Right ventricle myocardium inferior (tissue), 1 donor: Measurements from ENCODE around the gene GRIFIN. TPM values are rescaled to one million over a fixed set of nuclear protein-coding genes. Genes with fewer than 3 reads are reported as not detected.

Experiments
- ATAC-seq: fragments of 200-7000 bp; cut with Tn5 transposase; one replicate; pipeline ENCODE4 v1.9.1; 2020; ENCODE audit warnings: mild to moderate bottlenecking, moderate library complexity
- DNase-seq: peaks from one replicate; pipeline ENCODE4 v3.0.0; 2021; ENCODE audit errors: missing footprints
- intact Hi-C: fragments of 100-400 bp; cut with DNase I; formaldehyde crosslinking; loops from one replicate; pipeline ENCODE4 v1.11.0; 2022
- total RNA-seq: library from RNA; stranded (reverse); fragmentation: NEBNext Ultra II Directional; extraction: Animal tissue kit (Norgen Biotek cat#: 25700); gene quantifications from one replicate; pipeline ENCODE4 v1.2.1, GENCODE V29; 2021
- donor health status: DM: no; HTN: yes; CAD: no; lungs with severe emphysema.

GRIFIN gene
- total RNA-seq, 1 donor from 2014 or later, result not detected

DNA sequence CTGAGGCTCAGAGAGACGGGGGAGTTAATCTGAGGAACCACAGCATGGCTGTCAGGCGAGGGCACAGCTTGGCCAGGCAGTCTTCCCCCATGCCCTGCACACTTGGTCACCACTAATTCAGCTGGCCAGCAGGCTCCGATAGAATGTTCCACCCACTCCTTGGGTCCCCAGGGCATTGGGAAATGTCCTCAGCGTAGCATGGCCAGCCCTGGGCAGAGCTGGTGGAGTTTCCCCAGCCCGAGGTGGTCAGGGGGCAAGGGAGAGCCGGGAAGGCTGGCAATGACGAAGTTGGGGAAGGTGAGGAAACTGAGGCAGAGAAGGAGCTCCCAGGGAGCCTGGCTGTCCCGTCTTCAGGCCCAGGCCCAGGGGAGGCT is 12.1 kb upstream of the GRIFIN start:
- intact Hi-C loops, result no loop called here
- ATAC-seq (peak; percentile 77), DNase-seq (peak; percentile 78)

DNA sequence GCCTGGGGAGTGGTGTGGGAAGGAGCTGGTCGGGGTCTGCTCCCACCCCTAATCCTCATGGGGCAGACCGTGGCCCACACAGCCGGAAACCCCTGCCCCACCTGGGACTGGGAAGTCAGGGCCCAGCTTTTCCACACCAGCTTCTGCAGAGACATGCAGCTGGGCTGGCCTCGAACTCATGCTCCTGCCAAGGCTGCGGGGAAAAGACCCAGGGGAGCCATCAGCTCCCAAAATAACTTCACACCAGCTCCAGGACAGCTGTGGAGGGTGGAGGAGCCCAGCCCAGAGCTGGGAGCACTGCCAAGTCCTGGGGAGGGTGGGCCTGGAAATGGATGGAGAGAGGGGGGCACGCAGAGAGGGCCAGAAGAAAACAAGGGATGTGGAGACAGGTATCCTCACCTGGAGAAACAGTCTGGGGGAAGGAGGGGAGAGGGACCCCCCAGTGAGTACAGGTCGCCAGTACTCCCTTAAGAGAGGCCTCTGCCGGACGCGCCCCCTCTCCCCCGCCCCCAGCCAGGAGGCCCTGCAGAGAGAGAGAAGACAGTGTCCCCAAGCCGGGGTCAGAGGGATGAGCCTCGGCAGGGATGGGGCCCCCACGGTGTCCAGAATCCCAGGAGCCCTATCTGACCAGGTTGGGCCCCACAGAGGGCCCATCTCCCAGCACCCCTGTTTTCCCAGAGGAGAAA is 11.5 kb upstream of the GRIFIN start:
- ATAC-seq, result peak; percentile 78
- intact Hi-C loops, result no loop called here
- DNase-seq, result peak; percentile 80

DNA sequence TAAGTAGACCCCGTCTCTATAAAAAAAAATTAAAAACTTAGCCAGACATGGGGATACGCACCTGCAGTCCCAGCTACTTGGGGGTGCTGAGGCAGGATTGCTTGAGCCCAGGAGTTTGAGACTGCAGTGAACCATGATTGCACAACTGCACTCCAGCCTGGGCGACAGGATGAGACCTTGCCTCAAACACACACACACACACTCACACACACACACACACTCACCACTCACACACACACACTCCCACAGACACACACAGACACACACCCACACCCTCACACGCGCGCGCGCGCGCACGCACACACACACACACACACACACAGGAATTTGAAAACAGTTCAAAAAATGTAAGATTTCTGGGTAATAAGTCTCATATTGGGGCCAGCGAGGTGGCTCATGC is 8.7 kb upstream of the GRIFIN start:
- intact Hi-C loops, result no loop called here
- ATAC-seq (no peak), DNase-seq (no peak)

DNA sequence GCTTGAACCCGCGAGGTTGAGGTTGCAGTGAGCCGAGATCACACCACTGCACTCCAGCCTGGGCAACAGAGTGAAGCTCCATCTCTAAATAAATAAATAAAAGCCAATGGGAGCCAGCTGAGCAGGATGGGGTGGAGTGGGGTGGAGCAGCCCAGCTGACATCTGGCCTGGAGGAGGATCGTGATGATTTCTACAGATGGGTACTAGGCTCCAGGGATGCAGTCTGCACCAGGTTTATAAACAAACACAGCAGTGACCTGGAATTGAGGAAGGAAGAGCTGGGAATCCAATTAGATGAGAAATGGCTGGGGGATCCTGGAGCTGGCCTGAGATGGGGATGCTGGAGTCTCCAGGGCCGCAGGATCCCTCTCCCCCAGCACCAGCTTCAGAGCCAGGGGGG is 7.3 kb upstream of the GRIFIN start:
- DNase-seq (no peak), ATAC-seq (peak; percentile 15)
- intact Hi-C loops, result no loop called here

DNA sequence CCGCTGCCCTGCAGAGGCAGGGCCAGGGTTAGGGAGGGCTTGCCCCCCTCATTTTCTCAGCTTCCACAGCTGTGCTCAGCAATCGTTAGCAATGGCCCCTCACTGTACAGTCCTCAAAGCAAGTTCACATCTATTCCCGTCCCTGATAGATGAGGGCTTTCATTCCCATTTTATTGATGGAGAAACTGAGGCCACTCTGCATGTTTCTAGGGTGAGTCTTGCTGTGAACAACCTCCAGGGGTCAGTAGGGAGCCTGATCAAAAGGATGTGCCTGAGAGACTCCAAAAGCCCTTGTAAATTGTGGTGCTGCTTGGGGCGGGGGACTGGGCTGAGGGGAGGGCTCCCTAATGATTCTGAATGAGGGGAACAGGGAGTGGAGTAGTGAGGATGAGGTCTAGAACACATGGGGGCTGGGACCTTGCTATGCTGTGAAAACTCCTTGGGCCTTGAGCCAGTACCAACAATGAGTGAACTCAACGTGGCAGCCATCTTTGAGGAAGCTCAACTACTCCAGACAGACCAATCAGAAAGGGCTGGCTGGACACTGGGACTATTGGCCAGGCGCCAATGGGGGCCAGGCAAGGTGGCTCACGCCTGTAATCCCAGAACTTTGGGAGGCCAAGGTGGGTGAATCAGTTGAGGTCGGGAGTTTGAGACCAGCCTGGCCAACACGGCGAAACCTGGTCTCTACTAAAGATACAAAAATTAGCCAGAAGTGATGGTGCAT is 6.7 kb upstream of the GRIFIN start:
- DNase-seq (peak; percentile 42), ATAC-seq (no peak)
- intact Hi-C loops, result no loop called here

DNA sequence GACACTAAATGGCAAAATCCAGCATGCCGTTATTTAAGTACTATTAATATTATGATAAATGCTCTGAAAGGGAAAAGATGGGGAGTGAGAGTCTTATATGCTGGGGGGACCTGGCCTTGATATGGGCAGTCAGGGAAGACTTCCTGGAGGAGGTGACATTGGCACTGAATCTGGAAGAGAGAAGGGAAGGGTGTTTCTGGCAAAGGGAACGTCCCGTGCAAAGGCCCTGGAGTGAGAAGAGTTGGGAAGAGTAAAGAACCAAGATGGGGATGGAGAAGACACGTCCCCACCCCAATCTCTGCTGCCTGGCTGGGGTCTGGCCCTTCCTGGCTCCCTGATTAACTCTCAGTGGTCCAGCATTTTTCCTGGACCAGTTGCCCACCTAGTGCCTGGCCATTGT is 5.0 kb upstream of the GRIFIN start:
- no peak for ATAC-seq
- intact Hi-C loops, result no loop called here
- no peak for DNase-seq

DNA sequence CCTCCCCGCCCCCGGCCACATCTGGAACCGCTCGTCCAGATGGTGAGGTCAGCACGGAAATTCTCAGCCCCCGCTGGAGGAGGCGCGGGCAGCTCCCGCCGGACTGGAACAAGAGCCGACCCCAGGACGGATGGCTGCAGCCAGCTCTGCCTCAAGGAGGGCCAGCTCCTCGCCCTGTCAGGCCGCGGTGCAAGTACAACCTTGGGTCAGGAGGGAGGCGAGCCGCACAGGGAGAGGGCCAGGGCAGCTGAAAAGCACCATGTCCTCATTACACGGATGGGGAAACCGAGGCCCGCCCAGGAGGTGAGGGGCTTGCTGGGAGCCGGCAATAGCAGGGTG is 3.8 kb upstream of the GRIFIN start:
- intact Hi-C loops, result no loop called here
- ATAC-seq, result no peak
- no peak for DNase-seq

DNA sequence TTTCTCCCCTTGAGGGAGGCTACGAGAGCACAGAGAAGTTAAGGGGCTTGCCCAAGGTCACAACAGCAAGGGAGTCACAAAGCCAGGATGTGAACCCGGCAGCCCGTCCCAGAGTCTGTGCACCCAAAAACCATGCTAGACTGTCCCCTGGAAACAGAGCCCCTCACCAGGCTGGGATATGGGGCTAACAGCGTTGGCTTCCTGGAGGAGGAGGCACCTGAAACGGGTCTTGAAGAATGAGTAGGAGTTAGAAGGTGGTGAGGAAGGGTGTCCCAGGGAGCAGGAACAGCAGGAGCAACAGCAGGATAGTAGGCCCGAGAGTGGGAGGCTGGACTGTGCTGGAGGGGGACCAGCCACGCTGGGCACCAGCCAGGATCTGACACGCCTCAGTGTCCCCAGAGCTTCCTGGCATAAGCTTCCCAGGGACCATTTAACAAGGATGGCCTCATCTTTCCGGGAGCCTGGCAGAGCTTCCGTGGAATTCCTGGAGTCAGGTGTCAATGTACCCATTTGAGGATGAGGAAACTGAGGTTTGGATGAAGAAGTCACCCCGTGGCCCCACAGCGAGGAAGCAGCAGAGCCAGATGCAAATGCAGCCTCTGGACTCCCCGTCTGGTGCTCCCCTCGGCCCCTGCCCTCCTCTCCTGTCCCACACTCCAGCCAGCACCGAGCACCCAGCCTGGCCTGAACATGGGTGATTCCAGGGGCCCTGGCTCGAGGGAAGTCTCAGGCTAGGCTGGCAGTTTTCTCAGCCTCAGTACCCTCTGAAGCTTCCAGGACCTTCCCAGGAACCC is 3.3 kb upstream of the GRIFIN start:
- intact Hi-C loops, result loop anchor here (5.0 kb wide), 2 partner anchors 43 to 78 kb away; partner anchors contain the start of genes BRAT1 and IQCE
- ATAC-seq (no peak), DNase-seq (no peak)

DNA sequence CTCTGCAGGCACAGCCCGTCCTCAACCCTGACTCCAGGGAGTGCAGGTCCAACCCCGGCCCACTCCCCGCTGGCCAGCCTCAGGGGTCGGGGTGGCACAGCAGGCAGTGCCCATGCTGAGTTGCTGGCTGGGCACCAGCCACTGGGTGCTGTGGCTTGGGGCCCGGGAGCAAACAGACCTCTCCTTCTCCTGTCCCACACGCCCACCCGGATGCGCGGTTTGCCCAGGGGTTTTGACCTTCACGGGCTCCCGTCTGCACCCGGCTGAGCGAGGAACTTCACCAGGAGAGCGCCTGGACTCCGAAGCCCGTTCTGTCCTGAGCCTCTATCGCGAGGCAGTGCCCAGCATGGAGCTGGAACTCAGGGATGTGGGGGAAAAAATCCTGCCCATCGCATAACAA is 2.6 kb upstream of the GRIFIN start:
- intact Hi-C loops, result loop anchor here (5.0 kb wide), 2 partner anchors 44 to 79 kb away; partner anchors contain the start of genes BRAT1 and IQCE
- ATAC-seq, result no peak
- DNase-seq, result no peak

DNA sequence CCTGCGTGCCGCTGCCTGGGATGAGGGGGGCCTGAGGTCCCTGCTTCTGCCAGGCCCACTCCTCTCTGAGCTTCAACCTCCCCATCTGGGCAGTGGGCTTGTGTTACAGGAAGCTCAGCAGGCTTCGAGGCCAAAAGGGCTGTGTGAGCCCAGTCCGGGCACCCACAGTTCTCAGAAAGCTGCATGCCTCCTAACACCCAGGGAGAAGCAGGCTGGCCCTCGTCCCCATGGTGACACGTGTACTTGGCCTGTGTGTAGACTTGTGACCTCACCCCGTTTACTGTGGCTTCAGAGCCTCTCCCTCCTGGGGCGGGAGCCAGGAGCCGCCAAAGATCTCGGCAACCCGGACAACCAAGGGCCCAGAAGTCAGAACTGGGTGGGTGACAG is 2.2 kb upstream of the GRIFIN start:
- intact Hi-C loops, result loop anchor here (5.0 kb wide), 2 partner anchors 44 to 79 kb away; partner anchors contain the start of genes BRAT1 and IQCE
- DNase-seq (peak; percentile 88), ATAC-seq (peak; percentile 78)

DNA sequence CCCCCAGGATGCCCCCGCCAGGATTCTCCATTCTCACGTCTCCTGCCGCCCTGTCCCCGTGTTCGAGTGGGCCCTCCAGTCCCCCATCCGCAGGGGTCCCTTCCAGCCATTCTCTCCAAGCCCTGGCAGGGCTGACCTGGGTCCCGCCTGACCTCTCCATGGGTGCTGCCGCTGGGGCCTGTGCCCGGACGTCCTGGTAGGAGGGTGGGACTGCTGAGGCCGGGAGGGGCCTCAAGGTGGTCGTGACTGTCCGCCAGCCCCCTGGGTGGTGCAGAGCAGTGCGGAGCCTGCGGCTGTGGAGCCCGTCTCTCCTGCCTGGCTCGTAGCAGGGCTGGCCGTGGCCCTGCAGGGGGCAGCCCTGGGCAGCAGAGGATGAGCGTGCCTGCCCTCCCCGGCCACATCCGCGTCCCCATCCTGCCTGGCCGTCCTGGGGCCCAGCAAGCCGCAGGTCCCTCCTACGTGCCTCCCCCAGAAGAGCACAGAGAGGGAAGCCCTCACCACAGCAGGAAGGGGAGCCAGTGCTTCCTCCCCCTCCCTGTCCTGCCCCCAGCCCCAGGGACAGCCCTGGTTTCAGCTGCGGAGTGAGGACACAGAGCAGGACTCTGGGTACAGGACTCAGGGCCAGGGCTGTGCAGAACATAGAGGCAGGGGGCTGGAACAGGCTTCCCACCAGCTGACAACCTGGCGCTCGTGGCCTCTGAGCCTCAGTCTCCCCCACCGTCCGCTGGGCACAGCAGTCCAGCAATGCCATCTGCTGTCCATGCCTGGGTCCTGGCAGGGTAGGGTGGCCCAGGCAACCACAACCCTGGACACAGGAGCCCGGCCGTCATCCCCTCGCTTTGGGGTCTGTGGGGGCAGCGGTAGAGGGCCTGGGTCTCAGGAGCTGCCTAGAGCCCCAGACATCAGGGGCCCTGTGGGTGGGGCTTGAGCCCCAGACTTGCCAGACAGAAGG is 1.5 kb upstream of the GRIFIN start:
- DNase-seq, result peak; percentile 87
- peak; percentile 84 for ATAC-seq
- intact Hi-C loops, result loop anchor here (5.0 kb wide), 2 partner anchors 45 to 80 kb away; partner anchors contain the start of genes BRAT1 and IQCE

DNA sequence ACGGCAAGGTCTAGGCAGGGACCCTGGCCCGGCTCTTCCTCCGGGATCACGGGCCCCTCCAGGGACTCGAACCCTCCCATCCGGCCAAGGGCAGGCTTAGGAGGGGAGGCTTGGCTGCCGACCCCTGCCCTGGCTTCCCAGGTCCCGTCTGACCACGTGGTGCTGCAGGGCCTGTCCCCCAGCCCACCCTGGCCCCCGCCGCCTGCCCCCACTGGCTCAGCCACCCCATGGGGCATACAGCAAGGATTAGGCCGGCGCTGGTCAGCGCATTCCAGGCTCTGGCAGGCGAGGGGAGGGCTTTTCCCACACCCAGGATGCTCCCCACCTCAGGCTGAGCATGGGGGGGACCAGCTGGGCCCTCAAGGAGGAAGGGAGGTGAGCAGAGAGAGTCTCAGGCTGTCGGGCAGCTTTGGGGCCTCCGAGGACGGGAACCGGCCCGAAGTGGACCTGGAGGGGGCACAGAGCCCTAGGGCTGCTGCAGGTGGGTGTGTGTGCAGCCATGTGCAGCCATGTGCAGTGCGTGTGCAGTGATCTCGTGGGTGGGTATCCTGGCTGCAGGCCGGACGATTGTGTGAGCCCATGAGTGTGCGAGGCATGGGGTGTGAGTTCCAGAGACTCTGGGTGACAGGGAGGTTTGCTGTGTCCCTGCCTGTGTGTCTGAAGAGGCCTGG is 713 bp upstream of the GRIFIN start:
- DNase-seq (no peak), ATAC-seq (no peak)
- intact Hi-C loops, result loop anchor here (5.0 kb wide), 2 partner anchors 45 to 80 kb away; partner anchors contain the start of genes BRAT1 and IQCE

DNA sequence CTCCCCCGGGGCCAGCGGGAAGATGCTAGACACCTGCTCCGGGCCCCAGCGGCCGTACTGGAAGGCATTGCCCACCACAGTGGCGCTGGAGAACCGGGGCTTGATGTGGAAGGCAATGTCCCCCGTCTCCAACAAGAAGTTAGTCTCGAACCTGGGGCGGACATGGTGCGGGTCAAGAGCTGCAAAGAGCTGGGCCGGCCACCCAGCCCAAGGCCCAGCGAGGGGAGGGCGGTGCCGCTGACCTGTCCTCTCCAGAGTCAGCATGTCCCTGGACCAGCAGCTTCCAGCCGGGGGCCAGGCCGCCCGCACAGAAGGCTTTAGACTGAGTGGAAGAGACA is 551 bp downstream of the GRIFIN start:
- ATAC-seq (no peak), DNase-seq (no peak)
- intact Hi-C loops, result loop anchor here (5.0 kb wide), 2 partner anchors 47 to 82 kb away; partner anchors contain the start of genes BRAT1 and IQCE

DNA sequence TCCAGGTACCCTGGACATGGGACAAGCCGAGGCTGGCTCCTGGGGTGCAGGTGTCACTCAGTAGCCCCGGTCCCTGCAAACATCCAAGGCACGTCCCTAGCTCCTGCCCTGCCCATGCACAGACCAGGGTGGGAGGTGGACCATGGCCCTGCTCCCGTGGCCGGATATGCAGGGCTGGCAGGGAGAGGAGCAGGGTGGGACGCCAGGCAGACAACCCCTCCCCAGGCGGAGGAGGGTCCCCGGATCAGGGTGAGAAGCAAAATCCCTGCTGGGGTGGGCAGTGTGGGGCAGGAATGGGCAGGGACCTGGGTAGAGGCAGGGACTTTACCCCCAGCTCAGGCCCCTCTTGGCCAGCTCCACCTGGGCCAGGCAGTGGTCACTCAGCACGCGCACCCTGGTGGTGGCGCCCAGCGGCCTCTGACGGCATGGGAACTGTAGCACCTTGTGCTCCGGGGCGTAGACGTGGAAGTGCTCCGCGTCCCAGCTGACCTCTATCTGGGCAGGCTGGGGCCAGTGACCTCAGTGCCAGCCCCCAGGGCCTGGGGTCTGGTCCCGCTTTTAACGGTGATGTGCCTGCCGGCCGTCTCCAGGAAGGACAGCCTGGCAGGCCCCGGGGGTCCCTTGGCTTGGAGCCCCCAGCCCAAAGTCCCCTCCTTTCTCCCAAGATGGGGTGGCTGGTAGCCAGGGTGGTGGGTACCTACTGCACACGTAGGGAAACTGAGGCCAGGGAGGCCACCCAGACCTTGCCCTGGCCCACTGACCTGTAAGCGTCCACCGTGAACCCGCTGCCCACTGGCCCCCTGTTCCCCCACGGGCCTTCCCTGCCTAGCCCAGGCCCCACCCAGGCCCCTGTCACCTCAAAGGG is 1.2 kb downstream of the GRIFIN start:
- intact Hi-C loops, result loop anchor here (5.0 kb wide), 2 partner anchors 47 to 82 kb away; partner anchors contain the start of genes BRAT1 and IQCE
- DNase-seq, result no peak
- ATAC-seq, result no peak

DNA sequence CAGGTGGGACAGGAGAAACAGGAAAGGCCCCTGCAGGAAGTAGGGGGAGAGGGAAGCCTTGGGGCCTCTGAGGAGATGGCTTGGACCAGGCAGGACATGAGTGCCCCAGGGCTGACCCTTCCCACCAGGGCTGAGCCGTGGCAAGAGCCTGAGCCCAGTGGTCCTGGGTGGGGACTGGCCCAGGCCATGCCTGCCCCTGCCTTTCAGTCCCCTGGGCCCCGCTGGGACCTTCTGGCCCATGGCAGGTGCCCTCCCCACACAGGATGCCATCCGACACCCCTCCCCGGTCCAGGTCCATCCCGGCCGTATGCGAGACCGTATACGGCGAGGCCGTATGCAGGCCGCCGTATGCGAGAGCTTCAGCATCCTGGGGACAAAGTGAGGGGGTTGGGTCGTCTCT is 2.0 kb downstream of the GRIFIN start:
- DNase-seq (no peak), ATAC-seq (no peak)
- intact Hi-C loops, result no loop called here

DNA sequence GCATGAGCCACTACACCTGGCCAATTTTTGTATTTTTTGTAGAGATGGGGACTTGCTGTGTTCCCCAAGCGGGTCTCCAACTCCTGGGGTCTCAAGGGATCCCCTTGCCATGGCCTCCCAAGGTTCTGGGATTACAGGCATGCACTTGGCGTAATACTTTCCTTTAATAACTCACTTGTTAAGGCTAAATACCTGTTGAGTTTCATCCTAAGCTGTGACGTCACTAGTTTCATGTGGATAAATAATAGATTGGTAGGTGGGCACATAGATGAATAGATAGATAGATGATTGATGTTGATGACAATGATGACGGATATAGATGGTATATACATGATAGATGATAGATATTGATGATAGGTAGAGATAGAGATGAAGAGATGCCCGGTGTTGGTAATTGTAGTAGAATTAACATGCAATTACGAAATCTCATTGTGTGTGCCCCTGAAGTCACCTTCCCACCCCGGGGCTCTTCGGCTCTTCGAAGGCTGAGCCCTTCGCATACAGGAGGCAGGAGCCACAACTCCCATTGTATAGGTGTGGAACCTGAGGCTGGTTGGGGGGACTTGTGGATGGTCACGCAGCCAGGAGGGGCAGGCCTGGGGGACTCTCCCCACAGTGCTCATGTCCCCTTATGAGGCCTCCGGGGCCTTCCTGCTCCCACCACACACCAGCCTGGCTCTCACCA is 2.6 kb downstream of the GRIFIN start:
- ATAC-seq (no peak), DNase-seq (no peak)
- intact Hi-C loops, result no loop called here

DNA sequence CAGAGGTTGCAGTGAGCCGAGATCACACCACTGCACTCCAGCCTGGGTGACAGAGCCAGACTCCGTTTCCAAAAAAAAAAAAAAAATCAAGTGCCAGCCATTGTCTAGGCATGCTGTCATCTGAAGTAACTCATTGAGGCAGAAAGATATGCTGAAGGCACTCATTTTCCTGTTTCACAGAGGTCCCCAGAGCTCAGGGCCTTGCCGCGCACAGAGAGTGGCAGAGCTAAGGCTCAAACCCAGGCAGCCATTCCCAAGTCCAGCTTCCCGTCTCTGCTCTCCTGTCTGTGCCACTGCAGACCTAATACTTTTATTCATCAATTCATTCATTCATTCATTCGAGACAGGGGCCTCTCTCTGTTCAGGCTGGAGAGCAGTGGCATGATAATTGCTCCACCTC is 3.5 kb downstream of the GRIFIN start:
- DNase-seq (no peak), ATAC-seq (no peak)
- intact Hi-C loops, result no loop called here
